Fibroblast of pulmonary artery (primary cell): Measurements from ENCODE around the gene C1orf115.
A peak's percentile ranks its signal among the peaks of the same experiment; 100 is the strongest.
"Not testable (repeated sequence)": the region's sequence is repeated elsewhere in the genome, so short reads cannot be mapped to it uniquely, and the experiment has no call there.

Experiments
- DNase-seq: peaks from one replicate; pipeline ENCODE4 v3.0.0-alpha.2; 2010; ENCODE audit warnings: low read depth
- H3K4me3 ChIP-seq: replicated peaks from 2 replicates; pipeline ENCODE4 v1.5.1; 2011; ENCODE audit warnings: low read depth, mild to moderate bottlenecking, control low read depth, low read length, moderate library complexity
- CTCF ChIP-seq: IDR thresholded peaks from 2 replicates; pipeline ENCODE4 v1.5.1; 2011; ENCODE audit warnings: mild to moderate bottlenecking, control low read depth, low read length, inconsistent platforms; ENCODE audit errors: missing control alignments

Gene C1orf115

GRCh38 chr1:220717800-220718640 is 27.9 kb downstream of the C1orf115 start:
- TF ChIP-seq CTCF: no peak
- DNase-seq: no peak
- H3K4me3 ChIP-seq: no peak overlapping the region

DNA sequence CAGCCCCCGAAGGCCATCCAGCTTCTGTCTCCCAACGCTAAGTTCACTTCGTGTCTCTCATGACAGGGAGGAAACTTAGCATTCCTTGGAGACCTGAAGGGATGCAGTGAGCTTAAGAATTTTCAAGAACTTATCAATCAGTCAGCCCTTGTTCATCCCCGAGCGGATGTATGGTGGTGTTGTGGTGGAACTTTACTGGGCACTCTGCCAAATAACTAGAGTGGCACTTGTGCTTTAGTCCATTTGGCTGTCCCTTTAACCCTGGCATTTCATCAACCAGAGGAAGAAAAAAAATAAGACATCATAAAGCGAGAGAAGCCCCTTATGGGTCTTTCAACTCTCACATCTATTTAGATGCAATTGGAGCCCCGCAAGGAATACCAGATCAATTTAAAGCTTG is 31.1 kb downstream of the C1orf115 start:
- not testable (repeated sequence) for H3K4me3 ChIP-seq, DNase-seq

DNA sequence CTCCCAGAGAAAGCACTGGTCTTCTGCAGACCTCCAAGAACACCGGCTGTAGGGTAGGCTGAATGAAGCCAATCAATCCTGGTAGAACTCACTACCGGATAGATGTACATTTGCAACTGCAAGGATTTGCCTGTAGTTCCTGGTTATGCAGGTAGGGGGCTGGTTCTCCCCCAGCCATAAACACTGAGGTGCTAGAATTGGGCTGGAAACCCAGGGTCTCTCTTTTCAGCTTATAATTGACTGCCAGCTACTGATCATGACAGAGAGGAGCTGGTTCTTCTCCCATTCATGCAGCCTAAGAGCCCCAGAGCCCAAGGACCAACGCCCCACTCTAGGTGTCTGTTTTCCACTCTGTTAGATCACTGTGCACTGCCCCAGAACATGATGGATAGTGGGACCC is 36.5 kb downstream of the C1orf115 start:
- no peak for DNase-seq
- H3K4me3 ChIP-seq: no peak overlapping the region
- peak; percentile 30 for TF ChIP-seq CTCF

DNA sequence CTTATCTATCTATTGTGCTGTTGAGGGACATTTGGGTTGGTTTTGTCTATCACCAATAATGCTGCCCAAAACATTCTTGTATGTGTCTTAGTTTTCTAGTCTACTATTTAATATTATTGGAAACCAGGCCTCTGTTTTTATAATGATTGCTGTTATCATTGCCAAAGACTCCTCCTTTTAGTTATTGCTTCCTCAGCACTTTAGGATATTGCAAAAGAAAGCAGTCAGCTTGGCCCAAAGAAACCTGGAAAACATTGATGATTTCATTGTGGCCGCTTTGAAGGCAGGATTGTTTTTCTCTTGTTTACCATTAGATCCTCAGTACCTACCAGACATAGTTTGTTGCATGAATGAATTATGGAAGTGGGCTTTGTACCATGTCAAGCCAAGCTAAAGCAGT is 37.4 kb downstream of the C1orf115 start:
- H3K4me3 ChIP-seq: no peak overlapping the region
- no peak for TF ChIP-seq CTCF
- DNase-seq: no peak

- no peak for TF ChIP-seq CTCF
- no peak overlapping the region for H3K4me3 ChIP-seq
- no peak for DNase-seq
Observed at GRCh38 chr1:220730486-220730885, 40.3 kb downstream of the C1orf115 start.

DNA sequence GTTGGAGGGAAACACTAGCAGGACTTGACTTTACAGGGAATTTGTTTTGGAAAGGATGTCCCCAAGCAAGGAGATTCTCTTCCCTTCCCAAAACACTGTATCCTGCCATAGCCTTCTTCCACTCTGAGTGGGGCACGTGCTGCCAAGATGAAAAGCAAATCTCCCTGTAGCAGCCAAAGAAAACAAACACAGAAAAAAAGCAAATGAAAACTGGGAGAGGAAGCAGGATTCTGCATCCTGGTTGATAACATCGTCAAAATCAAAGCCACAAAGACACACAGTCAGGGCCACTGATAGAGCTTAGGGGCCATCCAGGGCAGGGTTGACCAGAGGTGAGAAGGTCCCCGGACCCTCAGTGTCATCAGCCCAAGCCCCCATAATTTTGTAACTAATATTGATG is 42.0 kb downstream of the C1orf115 start:
- no peak for DNase-seq
- no peak for TF ChIP-seq CTCF
- no peak overlapping the region for H3K4me3 ChIP-seq

- TF ChIP-seq CTCF: no peak
- H3K4me3 ChIP-seq: no peak overlapping the region
- DNase-seq: no peak
Observed at GRCh38 chr1:220732621-220733020, 42.5 kb downstream of the C1orf115 start.
